Activated CD8-positive, alpha-beta T cell treated with anti-CD3 and anti-CD28 coated beads for 36 hours (primary cell): ENCODE data around the gene CDKAL1. TPM values are rescaled to one million over a fixed set of nuclear protein-coding genes. Genes with fewer than 3 reads are reported as not detected.

Experiments
- ATAC-seq: fragments of 200-7000 bp; cut with Tn5 transposase; one replicate; pipeline ENCODE4 v1.10.0; 2021; ENCODE audit warnings: mild to moderate bottlenecking, moderate library complexity
- CTCF ChIA-PET: fragments of 350-600 bp; sonication (Branson Sonifier 250); formaldehyde crosslinking; loops from one replicate; lab custom pipeline; 2021; ENCODE audit warnings: antibody characterized with exemption; lab: Charles Lee
- POLR2A ChIA-PET: fragments of 350-600 bp; sonication (Branson Sonifier 250); formaldehyde crosslinking; loops from one replicate; lab custom pipeline; 2021; ENCODE audit warnings: antibody characterized with exemption; lab: Charles Lee
- DNase-seq: peaks from one replicate; pipeline ENCODE4 v3.0.0-alpha.2; 2020
- H3K27ac Mint-ChIP-seq: one replicate; pipeline ENCODE4 v1.8.0; 2021; ENCODE audit warnings: mild to moderate bottlenecking, mixed read lengths
- H3K27me3 Mint-ChIP-seq: one replicate; pipeline ENCODE4 v1.8.0; 2021; ENCODE audit warnings: mixed read lengths
- H3K36me3 Mint-ChIP-seq: one replicate; pipeline ENCODE4 v1.8.0; 2021; ENCODE audit warnings: low read depth, mixed read lengths
- H3K4me1 Mint-ChIP-seq: one replicate; pipeline ENCODE4 v1.8.0; 2021; ENCODE audit warnings: low read depth, mixed read lengths
- H3K4me3 Mint-ChIP-seq: one replicate; pipeline ENCODE4 v1.8.0; 2021; ENCODE audit warnings: mild to moderate bottlenecking, moderate library complexity, mixed read lengths
- H3K9me3 Mint-ChIP-seq: one replicate; pipeline ENCODE4 v1.8.0; 2021; ENCODE audit warnings: mixed read lengths
- CTCF ChIP-seq: fragments of 200-600 bp; IDR thresholded peaks from one replicate; pipeline ENCODE4 v1.8.0; 2022; ENCODE audit warnings: antibody characterized with exemption, mild to moderate bottlenecking
- intact Hi-C: fragments of 100-400 bp; cut with micrococcal nuclease; formaldehyde crosslinking; loops from one replicate; pipeline ENCODE4 v1.10.0; 2022
- total RNA-seq, 2 experiments: library from RNA; stranded (reverse); gene quantifications; one replicate each; pipeline ENCODE4 v1.2.3, GENCODE V29; 2021

The CDKAL1 gene
- total RNA-seq, 2 experiments from 2014 or later: 21.6 to 23.6 TPM

- no peak for ATAC-seq
- no peak overlapping the region for H3K27ac Mint-ChIP-seq
- H3K9me3 Mint-ChIP-seq: peaks cover 5% of the 10 kb centered on the region
- peaks cover 10% of the 10 kb centered on the region for H3K4me1 Mint-ChIP-seq
- TF ChIP-seq CTCF: no peak
- ChIA-PET CTCF (interaction anchor here (1.3 kb wide), 1 partner anchor 10 kb away, joined by 3 read pairs; no protein-coding TSS in a partner anchor), POLR2A (no interaction called here)
- intact Hi-C loops: no loop called here
- DNase-seq: no peak
- no peak overlapping the region for H3K4me3 Mint-ChIP-seq
- no peaks in the 10 kb centered on the region for H3K27me3 Mint-ChIP-seq
- H3K36me3 Mint-ChIP-seq: peaks cover 34% of the 10 kb centered on the region
These were observed 342.3 kb downstream of the CDKAL1 start for GRCh38 chr6:20876561-20876960.

- ChIA-PET POLR2A (no interaction called here), CTCF (interaction anchor here (1.3 kb wide), 1 partner anchor 9 kb away, joined by 3 read pairs; no protein-coding TSS in a partner anchor)
- no peak for TF ChIP-seq CTCF
- Mint-ChIP-seq H3K27ac (no peak overlapping the region), H3K9me3 (peaks cover 5% of the 10 kb centered on the region), H3K27me3 (no peaks in the 10 kb centered on the region), H3K36me3 (peaks cover 39% of the 10 kb centered on the region), H3K4me1 (peaks cover 10% of the 10 kb centered on the region), H3K4me3 (no peak overlapping the region)
- peak; percentile 89 for ATAC-seq
- peak; percentile 46 for DNase-seq
- intact Hi-C loops: no loop called here
These were observed 343.0 kb downstream of the CDKAL1 start for GRCh38 chr6:20877008-20877937.

GRCh38 chr6:20879121-20879520 is 344.9 kb downstream of the CDKAL1 start:
- Mint-ChIP-seq H3K9me3 (peaks cover 14% of the 10 kb centered on the region), H3K27me3 (no peaks in the 10 kb centered on the region), H3K4me3 (no peak overlapping the region), H3K36me3 (peaks cover 45% of the 10 kb centered on the region), H3K27ac (no peak overlapping the region), H3K4me1 (peaks cover 10% of the 10 kb centered on the region)
- intact Hi-C loops: no loop called here
- DNase-seq (no peak), ATAC-seq (no peak)
- ChIA-PET POLR2A (no interaction called here), CTCF (no interaction called here)
- no peak for TF ChIP-seq CTCF

GRCh38 chr6:20879526-20879925 is 345.3 kb downstream of the CDKAL1 start:
- intact Hi-C loops: no loop called here
- peaks cover 10% of the 10 kb centered on the region for H3K4me1 Mint-ChIP-seq
- no peak overlapping the region for H3K27ac Mint-ChIP-seq
- H3K27me3 Mint-ChIP-seq: no peaks in the 10 kb centered on the region
- ChIA-PET CTCF (no interaction called here), POLR2A (no interaction called here)
- DNase-seq: no peak
- TF ChIP-seq CTCF: no peak
- peaks cover 18% of the 10 kb centered on the region for H3K9me3 Mint-ChIP-seq
- no peak overlapping the region for H3K4me3 Mint-ChIP-seq
- no peak for ATAC-seq
- peaks cover 49% of the 10 kb centered on the region for H3K36me3 Mint-ChIP-seq

- H3K9me3 Mint-ChIP-seq: peaks cover 31% of the 10 kb centered on the region
- no peak overlapping the region for H3K4me3 Mint-ChIP-seq
- ATAC-seq (no peak), DNase-seq (no peak)
- H3K36me3 Mint-ChIP-seq: peaks cover 57% of the 10 kb centered on the region
- no peak for TF ChIP-seq CTCF
- CTCF ChIA-PET: no interaction called here
- no peak overlapping the region for H3K27ac Mint-ChIP-seq
- peaks cover 10% of the 10 kb centered on the region for H3K4me1 Mint-ChIP-seq
- POLR2A ChIA-PET: no interaction called here
- intact Hi-C loops: no loop called here
- no peaks in the 10 kb centered on the region for H3K27me3 Mint-ChIP-seq
These were observed 347.1 kb downstream of the CDKAL1 start for GRCh38 chr6:20881365-20881764.
